ENCODE data around the gene STH. TPM values are rescaled to one million over a fixed set of nuclear protein-coding genes. Genes with fewer than 3 reads are reported as not detected.
A peak's percentile ranks its signal among the peaks of the same experiment; 100 is the strongest.

Gene STH
- total RNA-seq, 2 experiments from 2014 or later = not detected

- H3K36me3 Mint-ChIP-seq (ENCODE audit: low read depth) = peaks cover 45% of the 10 kb centered on the region
- no peak overlapping the region for H3K4me3 Mint-ChIP-seq
- ChIA-PET CTCF (no interaction called here), POLR2A (no interaction called here)
- no peak overlapping the region for H3K4me3 ChIP-seq (ENCODE audit: low read length)
- H3K4me1 ChIP-seq (ENCODE audit: insufficient read depth, low read length) = peaks cover 12% of the 10 kb centered on the region
- intact Hi-C loops (cut with DNase I, micrococcal nuclease) = no loop called here
- no peaks in the 10 kb centered on the region for H3K27me3 Mint-ChIP-seq
- H3K9me3 ChIP-seq (ENCODE audit: control insufficient read depth in 1 of 2, insufficient read depth in 1 of 2, low read length in 2 of 2) = no peaks in the 10 kb centered on the region
- H3K27ac Mint-ChIP-seq = peak overlapping the region; percentile 69
- TF ChIP-seq CTCF (IDR thresholded peaks at IDR 0.05) = no peak
- DNase-seq = no peak
- no peaks in the 10 kb centered on the region for H3K27me3 ChIP-seq (ENCODE audit: control insufficient read depth in 1 of 2, insufficient read depth in 2 of 2, low read length in 2 of 2)
- H3K36me3 ChIP-seq (ENCODE audit: insufficient read depth, low read length) = peaks cover 20% of the 10 kb centered on the region
- H3K4me1 Mint-ChIP-seq (ENCODE audit: low read depth) = peaks cover 5% of the 10 kb centered on the region
- no peak for ATAC-seq (ENCODE audit: poor library complexity)
- no peaks in the 10 kb centered on the region for H3K9me3 Mint-ChIP-seq
- no peak overlapping the region for H3K27ac ChIP-seq (ENCODE audit: low read depth in 1 of 2, low read length in 2 of 2)
Observed at GRCh38 chr17:46025510-46026165, 26.6 kb downstream of the STH start.

- no peak overlapping the region for H3K27ac ChIP-seq (ENCODE audit: low read depth in 1 of 2, low read length in 2 of 2)
- no peak overlapping the region for H3K4me3 ChIP-seq (ENCODE audit: low read length)
- no peak overlapping the region for H3K4me3 Mint-ChIP-seq
- H3K27me3 Mint-ChIP-seq = no peaks in the 10 kb centered on the region
- intact Hi-C loops (cut with DNase I, micrococcal nuclease) = no loop called here
- H3K4me1 Mint-ChIP-seq (ENCODE audit: low read depth) = no peaks in the 10 kb centered on the region
- peaks cover 28% of the 10 kb centered on the region for H3K36me3 ChIP-seq (ENCODE audit: insufficient read depth, low read length)
- DNase-seq = no peak
- H3K27me3 ChIP-seq (ENCODE audit: control insufficient read depth in 1 of 2, insufficient read depth in 2 of 2, low read length in 2 of 2) = no peaks in the 10 kb centered on the region
- no peak for ATAC-seq (ENCODE audit: poor library complexity)
- peak overlapping the region; percentile 69 for H3K27ac Mint-ChIP-seq
- H3K9me3 ChIP-seq (ENCODE audit: control insufficient read depth in 1 of 2, insufficient read depth in 1 of 2, low read length in 2 of 2) = no peaks in the 10 kb centered on the region
- POLR2A ChIA-PET = interaction anchor here (0.5 kb wide), 1 partner anchor 17 kb away, joined by 5 read pairs; no protein-coding TSS in a partner anchor
- H3K4me1 ChIP-seq (ENCODE audit: insufficient read depth, low read length) = peaks cover 4% of the 10 kb centered on the region
- peaks cover 53% of the 10 kb centered on the region for H3K36me3 Mint-ChIP-seq (ENCODE audit: low read depth)
- no peaks in the 10 kb centered on the region for H3K9me3 Mint-ChIP-seq
- CTCF ChIA-PET = no interaction called here
- no peak for TF ChIP-seq CTCF (IDR thresholded peaks at IDR 0.05)
Observed at GRCh38 chr17:46026166-46027047, 27.4 kb downstream of the STH start.

GRCh38 chr17:46027048-46027975, 28.3 kb downstream of the STH start:
- ATAC-seq (ENCODE audit: poor library complexity) = no peak
- Mint-ChIP-seq H3K4me1 (ENCODE audit: low read depth) (no peaks in the 10 kb centered on the region), H3K9me3 (no peaks in the 10 kb centered on the region), H3K27ac (peak overlapping the region; percentile 69), H3K36me3 (ENCODE audit: low read depth) (peaks cover 62% of the 10 kb centered on the region), H3K27me3 (no peaks in the 10 kb centered on the region), H3K4me3 (no peak overlapping the region)
- Histone ChIP-seq H3K27me3 (ENCODE audit: control insufficient read depth in 1 of 2, insufficient read depth in 2 of 2, low read length in 2 of 2) (no peaks in the 10 kb centered on the region), H3K27ac (ENCODE audit: low read depth in 1 of 2, low read length in 2 of 2) (no peak overlapping the region), H3K9me3 (ENCODE audit: control insufficient read depth in 1 of 2, insufficient read depth in 1 of 2, low read length in 2 of 2) (no peaks in the 10 kb centered on the region), H3K36me3 (ENCODE audit: insufficient read depth, low read length) (peaks cover 37% of the 10 kb centered on the region), H3K4me3 (ENCODE audit: low read length) (no peak overlapping the region), H3K4me1 (ENCODE audit: insufficient read depth, low read length) (no peaks in the 10 kb centered on the region)
- POLR2A ChIA-PET = no interaction called here
- CTCF ChIA-PET = interaction anchor here (1.3 kb wide), 1 partner anchor 17 kb away, joined by 3 read pairs; no protein-coding TSS in a partner anchor
- no peak for TF ChIP-seq CTCF (IDR thresholded peaks at IDR 0.05)
- DNase-seq = no peak
- intact Hi-C loops (cut with DNase I, micrococcal nuclease) = no loop called here
